IPS-15b (cell line): ENCODE measurements around the gene SIM2.
A peak's percentile ranks its signal among the peaks of the same experiment; 100 is the strongest.

ENCODE experiments used
- H3K27me3 ChIP-seq: one replicate; pipeline ENCODE4 v1.6.1; 2013; ENCODE audit warnings: low read length; ENCODE audit not compliant: control insufficient read depth, insufficient read depth
- H3K36me3 ChIP-seq: one replicate; pipeline ENCODE4 v1.6.1; 2013; ENCODE audit warnings: low read length; ENCODE audit not compliant: control insufficient read depth, insufficient read depth
- H3K4me1 ChIP-seq: one replicate; pipeline ENCODE4 v1.6.1; 2013; ENCODE audit warnings: mild to moderate bottlenecking, low read length; ENCODE audit not compliant: control insufficient read depth, insufficient read depth
- H3K4me3 ChIP-seq: one replicate; pipeline ENCODE4 v1.5.1; 2013; ENCODE audit warnings: low read depth, low read length
- H3K9ac ChIP-seq: one replicate; pipeline ENCODE4 v1.6.1; 2013; ENCODE audit warnings: low read depth, mild to moderate bottlenecking, low read length
- H3K9me3 ChIP-seq: one replicate; pipeline ENCODE4 v1.6.1; 2013; ENCODE audit warnings: mild to moderate bottlenecking, low read length; ENCODE audit not compliant: control insufficient read depth, insufficient read depth

Gene SIM2

GRCh38 chr21:36735724-36736320 is 36.9 kb downstream of the SIM2 start:
- H3K9me3 ChIP-seq = no peaks in the 10 kb centered on the region

GRCh38 chr21:36738489-36739126 is 39.7 kb downstream of the SIM2 start:
- no peaks in the 10 kb centered on the region for H3K36me3 ChIP-seq
- H3K9ac ChIP-seq = no peak overlapping the region
- no peaks in the 10 kb centered on the region for H3K9me3 ChIP-seq
- H3K4me3 ChIP-seq = no peak overlapping the region
- no peaks in the 10 kb centered on the region for H3K27me3 ChIP-seq
- H3K4me1 ChIP-seq = no peaks in the 10 kb centered on the region

More at GRCh38 chr21:36735724-36736320, 36.9 kb downstream of the SIM2 start:
- Histone ChIP-seq H3K36me3 (no peaks in the 10 kb centered on the region), H3K4me3 (no peak overlapping the region), H3K9ac (no peak overlapping the region), H3K4me1 (no peaks in the 10 kb centered on the region), H3K27me3 (no peaks in the 10 kb centered on the region)

GRCh38 chr21:36741506-36741905 is 42.6 kb downstream of the SIM2 start:
- H3K9me3 ChIP-seq = no peaks in the 10 kb centered on the region
- peaks cover 10% of the 10 kb centered on the region for H3K27me3 ChIP-seq
- no peaks in the 10 kb centered on the region for H3K36me3 ChIP-seq
- no peaks in the 10 kb centered on the region for H3K4me1 ChIP-seq
- no peak overlapping the region for H3K9ac ChIP-seq
- no peak overlapping the region for H3K4me3 ChIP-seq

- Histone ChIP-seq H3K4me3 (no peak overlapping the region), H3K4me1 (no peaks in the 10 kb centered on the region), H3K9me3 (no peaks in the 10 kb centered on the region), H3K27me3 (peaks cover 18% of the 10 kb centered on the region), H3K9ac (no peak overlapping the region), H3K36me3 (no peaks in the 10 kb centered on the region)
Observed at GRCh38 chr21:36743008-36743407, 44.1 kb downstream of the SIM2 start.

- Histone ChIP-seq H3K9ac (no peak overlapping the region), H3K4me1 (peaks cover 3% of the 10 kb centered on the region), H3K9me3 (no peaks in the 10 kb centered on the region), H3K27me3 (peaks cover 22% of the 10 kb centered on the region), H3K36me3 (no peaks in the 10 kb centered on the region), H3K4me3 (no peak overlapping the region)
Observed at GRCh38 chr21:36743446-36743845, 44.5 kb downstream of the SIM2 start.

GRCh38 chr21:36744190-36744559 is 45.3 kb downstream of the SIM2 start:
- H3K4me1 ChIP-seq = peaks cover 7% of the 10 kb centered on the region
- H3K9me3 ChIP-seq = no peaks in the 10 kb centered on the region
- H3K9ac ChIP-seq = no peak overlapping the region
- no peaks in the 10 kb centered on the region for H3K36me3 ChIP-seq
- peaks cover 29% of the 10 kb centered on the region for H3K27me3 ChIP-seq
- no peak overlapping the region for H3K4me3 ChIP-seq

GRCh38 chr21:36744560-36745231 is 45.8 kb downstream of the SIM2 start:
- Histone ChIP-seq H3K9ac (no peak overlapping the region), H3K4me3 (no peak overlapping the region), H3K9me3 (no peaks in the 10 kb centered on the region), H3K27me3 (peaks cover 31% of the 10 kb centered on the region), H3K4me1 (peaks cover 12% of the 10 kb centered on the region), H3K36me3 (no peaks in the 10 kb centered on the region)

GRCh38 chr21:36745459-36745858 is 46.5 kb downstream of the SIM2 start:
- Histone ChIP-seq H3K4me3 (no peak overlapping the region), H3K9ac (no peak overlapping the region), H3K27me3 (peaks cover 31% of the 10 kb centered on the region), H3K4me1 (peaks cover 17% of the 10 kb centered on the region), H3K9me3 (no peaks in the 10 kb centered on the region), H3K36me3 (no peaks in the 10 kb centered on the region)

- Histone ChIP-seq H3K36me3 (no peaks in the 10 kb centered on the region), H3K27me3 (peaks cover 31% of the 10 kb centered on the region), H3K9me3 (no peaks in the 10 kb centered on the region), H3K4me3 (peak overlapping the region; percentile 52), H3K4me1 (peaks cover 26% of the 10 kb centered on the region), H3K9ac (no peak overlapping the region)
Observed at GRCh38 chr21:36747041-36747814, 48.3 kb downstream of the SIM2 start.

- Histone ChIP-seq H3K4me3 (peak overlapping the region; percentile 69), H3K4me1 (peaks cover 26% of the 10 kb centered on the region), H3K36me3 (no peaks in the 10 kb centered on the region), H3K9ac (no peak overlapping the region), H3K9me3 (no peaks in the 10 kb centered on the region), H3K27me3 (peaks cover 31% of the 10 kb centered on the region)
Observed at GRCh38 chr21:36747815-36748383, 49.0 kb downstream of the SIM2 start.

GRCh38 chr21:36749935-36750575 is 51.1 kb downstream of the SIM2 start:
- H3K4me1 ChIP-seq = peaks cover 26% of the 10 kb centered on the region
- no peaks in the 10 kb centered on the region for H3K36me3 ChIP-seq
- no peak overlapping the region for H3K9ac ChIP-seq
- H3K4me3 ChIP-seq = peak overlapping the region; percentile 24
- peaks cover 30% of the 10 kb centered on the region for H3K27me3 ChIP-seq
- H3K9me3 ChIP-seq = no peaks in the 10 kb centered on the region
